ENCODE measurements around the gene CYSLTR2. TPM values are rescaled to one million over a fixed set of nuclear protein-coding genes. Genes with fewer than 3 reads are reported as not detected.

The CYSLTR2 gene
- under 1 TPM in 2 of 4 donors, not detected in 2; 0.14 to 0.16 TPM for total RNA-seq

GRCh38 chr13:48653472-48653939 lies at the start of gene CYSLTR2:
Gene CYSLTR2 (plus strand): TSS chr13:48653929. CDS start chr13:48706818, 52,889 bp downstream.
- Histone ChIP-seq H3K4me3 (peak within 1 kb of the TSS in 1 of 4 donors; percentile 19), H3K9me3 (no peaks in the 10 kb centered on the region), H3K27me3 (no peaks in the 10 kb centered on the region), H3K4me1 (peaks cover 0 to 10% (median 0%) of the 10 kb centered on the region in 4 donors), H3K36me3 (no peaks in the 10 kb centered on the region), H3K27ac (peak within 1 kb of the TSS in 2 of 4 donors; percentile 32 to 49)
- WGBS, 2 donors (ENCODE audit: low coverage in 1 of 2) = 18 to 63% methylated on average over 1 of the region's 1 CpG
- in situ Hi-C loops (cut with MboI; ENCODE audit: low pct_ligation_motif_present in 1 of 4, low pct_unique_long_range_greater_than_20kb in 1 of 4, low sequenced_read_pairs in 3 of 4) = no loop called here
- intact Hi-C loops (cut with DNase I; ENCODE audit: low total_unique reads) = no loop called here
- DNase-seq = no peak
- TF ChIP-seq CTCF (IDR thresholded peaks at IDR 0.05) (no peak), POLR2A (IDR thresholded peaks at IDR 0.05) (no peak), POLR2AphosphoS5 (IDR thresholded peaks at IDR 0.05) (no peak), EP300 (IDR thresholded peaks at IDR 0.05; ENCODE audit: low read depth) (no peak)

GRCh38 chr13:48615049-48615448 lies 38.7 kb upstream of the CYSLTR2 start:
- 34 to 42% methylated on average over 2 of the region's 2 CpGs for WGBS, 2 donors (ENCODE audit: low coverage in 1 of 2)

GRCh38 chr13:48618937-48619336 lies 34.8 kb upstream of the CYSLTR2 start:
- no peaks in the 10 kb centered on the region for H3K36me3 ChIP-seq
- H3K27ac ChIP-seq = no peak overlapping the region
- no peaks in the 10 kb centered on the region for H3K4me1 ChIP-seq
- intact Hi-C loops (cut with DNase I; ENCODE audit: low total_unique reads) (no loop called here), in situ Hi-C loops (cut with MboI; ENCODE audit: low pct_ligation_motif_present in 1 of 4, low pct_unique_long_range_greater_than_20kb in 1 of 4, low sequenced_read_pairs in 3 of 4) (no loop called here)
- no peak overlapping the region for H3K4me3 ChIP-seq
- H3K27me3 ChIP-seq = no peaks in the 10 kb centered on the region
- peaks cover 0 to 4% of the 10 kb centered on the region in 2 donors for H3K9me3 ChIP-seq
- TF ChIP-seq EP300 (IDR thresholded peaks at IDR 0.05; ENCODE audit: low read depth) (no peak), CTCF (IDR thresholded peaks at IDR 0.05) (no peak), POLR2A (IDR thresholded peaks at IDR 0.05) (no peak), POLR2AphosphoS5 (IDR thresholded peaks at IDR 0.05) (no peak)
- 83 to 89% methylated on average over 2 to 3 of the region's 3 CpGs for WGBS, 2 donors (ENCODE audit: low coverage in 1 of 2)
- no peak for DNase-seq

More at GRCh38 chr13:48615049-48615448, 38.7 kb upstream of the CYSLTR2 start:
- H3K4me3 ChIP-seq = no peak overlapping the region
- H3K27me3 ChIP-seq = no peaks in the 10 kb centered on the region
- TF ChIP-seq POLR2AphosphoS5 (IDR thresholded peaks at IDR 0.05) = no peak
- no peak for TF ChIP-seq CTCF (IDR thresholded peaks at IDR 0.05)
- TF ChIP-seq EP300 (IDR thresholded peaks at IDR 0.05; ENCODE audit: low read depth) = no peak
- TF ChIP-seq POLR2A (IDR thresholded peaks at IDR 0.05) = no peak
- no peak overlapping the region for H3K27ac ChIP-seq
- in situ Hi-C loops (cut with MboI; ENCODE audit: low pct_ligation_motif_present in 1 of 4, low pct_unique_long_range_greater_than_20kb in 1 of 4, low sequenced_read_pairs in 3 of 4) = no loop called here
- no peaks in the 10 kb centered on the region for H3K4me1 ChIP-seq
- peaks cover 0 to 4% of the 10 kb centered on the region in 2 donors for H3K9me3 ChIP-seq
- intact Hi-C loops (cut with DNase I; ENCODE audit: low total_unique reads) = no loop called here
- no peaks in the 10 kb centered on the region for H3K36me3 ChIP-seq
- no peak for DNase-seq

GRCh38 chr13:48621056-48621455 lies 32.7 kb upstream of the CYSLTR2 start:
- Histone ChIP-seq H3K4me3 (no peak overlapping the region), H3K9me3 (peaks cover 0 to 4% of the 10 kb centered on the region in 2 donors), H3K36me3 (no peaks in the 10 kb centered on the region), H3K27me3 (no peaks in the 10 kb centered on the region), H3K27ac (no peak overlapping the region), H3K4me1 (peaks cover 0 to 8% (median 0%) of the 10 kb centered on the region in 4 donors)
- WGBS, 2 donors (ENCODE audit: low coverage in 1 of 2) = 28 to 40% methylated on average over 2 to 3 of the region's 3 CpGs
- in situ Hi-C loops (cut with MboI; ENCODE audit: low pct_ligation_motif_present in 1 of 4, low pct_unique_long_range_greater_than_20kb in 1 of 4, low sequenced_read_pairs in 3 of 4) = no loop called here
- DNase-seq = no peak
- intact Hi-C loops (cut with DNase I; ENCODE audit: low total_unique reads) = no loop called here
- TF ChIP-seq POLR2AphosphoS5 (IDR thresholded peaks at IDR 0.05) (no peak), POLR2A (IDR thresholded peaks at IDR 0.05) (no peak), EP300 (IDR thresholded peaks at IDR 0.05; ENCODE audit: low read depth) (no peak)

- intact Hi-C loops (cut with DNase I; ENCODE audit: low total_unique reads) (no loop called here), in situ Hi-C loops (cut with MboI; ENCODE audit: low pct_ligation_motif_present in 1 of 4, low pct_unique_long_range_greater_than_20kb in 1 of 4, low sequenced_read_pairs in 3 of 4) (no loop called here)
- TF ChIP-seq POLR2A (IDR thresholded peaks at IDR 0.05) (no peak), EP300 (IDR thresholded peaks at IDR 0.05; ENCODE audit: low read depth) (no peak), CTCF (IDR thresholded peaks at IDR 0.05) (no peak), POLR2AphosphoS5 (IDR thresholded peaks at IDR 0.05) (no peak)
- DNase-seq = no peak
- Histone ChIP-seq H3K4me3 (no peak overlapping the region), H3K36me3 (no peaks in the 10 kb centered on the region), H3K9me3 (peaks cover 0 to 3% of the 10 kb centered on the region in 2 donors), H3K4me1 (peaks cover 0 to 24% (median 0%) of the 10 kb centered on the region in 4 donors), H3K27ac (no peak overlapping the region), H3K27me3 (no peaks in the 10 kb centered on the region)
- WGBS, 2 donors (ENCODE audit: low coverage in 1 of 2) = 69 to 86% methylated on average over 4 of the region's 4 CpGs
These were observed 29.7 kb upstream of the CYSLTR2 start for GRCh38 chr13:48624016-48624415.

All from transverse colon (tissue), 4 donors.